HCT116 (cell line): ENCODE data around the gene ETS1.

Experiments used
- CBX3 ChIP-seq: IDR thresholded peaks from 2 replicates; pipeline ENCODE4 v1.6.1; 2012; ENCODE audit warnings: low read depth
- CEBPB ChIP-seq: IDR thresholded peaks from 2 replicates; pipeline ENCODE4 v1.6.1; 2012; ENCODE audit warnings: low read depth
- CTCF ChIP-seq, 3 experiments: fragments of 200-600 bp in 1 of 3; sonication (generic) in 1 of 3; IDR thresholded peaks in 2 of 3; conservative IDR thresholded peaks in 1 of 3; 2 replicates each; pipeline ENCODE4 v1.5.1; 2012 to 2017; ENCODE audit warnings: low read depth in 2 of 3, low read length in 2 of 3, antibody characterized with exemption in 1 of 3, borderline replicate concordance in 1 of 3, control low read depth in 1 of 3, mild to moderate bottlenecking in 1 of 3, mixed read lengths in 1 of 3, mixed run types in 1 of 3, moderate library complexity in 1 of 3; ENCODE audit not compliant: insufficient read depth in 1 of 3
- EGR1 ChIP-seq: IDR thresholded peaks from 2 replicates; pipeline ENCODE4 v1.6.1; 2012; ENCODE audit warnings: low read depth
- EZH2 ChIP-seq: fragments of 200-600 bp; sonication (generic); IDR thresholded peaks from 2 replicates; pipeline ENCODE4 v1.6.1; 2017; ENCODE audit warnings: antibody characterized with exemption, mixed run types
- EZH2phosphoT487 ChIP-seq: fragments of 200-600 bp; IDR thresholded peaks from 2 replicates; pipeline ENCODE4 v1.6.1; 2018; ENCODE audit warnings: antibody characterized with exemption, borderline replicate concordance
- POLR2A ChIP-seq: IDR thresholded peaks from 2 replicates; pipeline ENCODE4 v1.7.0; 2011; ENCODE audit warnings: borderline replicate concordance; ENCODE audit not compliant: insufficient read depth, insufficient read length; ENCODE audit errors: extremely low read depth
- POLR2AphosphoS5 ChIP-seq: IDR thresholded peaks from 2 replicates; pipeline ENCODE4 v1.6.1; 2011; ENCODE audit warnings: mild to moderate bottlenecking, low read depth, low read length, moderate library complexity
- RAD21 ChIP-seq: IDR thresholded peaks from 2 replicates; pipeline ENCODE4 v1.6.1; 2012; ENCODE audit warnings: low read depth, mild to moderate bottlenecking
- SP1 ChIP-seq: IDR thresholded peaks from 2 replicates; pipeline ENCODE4 v1.6.1; 2012; ENCODE audit warnings: low read depth
- SRF ChIP-seq: IDR thresholded peaks from 2 replicates; pipeline ENCODE4 v1.6.1; 2012; ENCODE audit warnings: low read depth
- ZBTB33 ChIP-seq: IDR thresholded peaks from 2 replicates; pipeline ENCODE4 v1.6.1; 2011; ENCODE audit warnings: mild to moderate bottlenecking, low read length, moderate library complexity; ENCODE audit not compliant: insufficient replicate concordance; ENCODE audit errors: extremely low read depth
- ZNF274 ChIP-seq: fragments of 200-500 bp; sonication (Bioruptor generic); IDR thresholded peaks from 2 replicates; pipeline ENCODE4 v1.6.1; 2014; ENCODE audit warnings: mild to moderate bottlenecking, low read depth, low read length, inconsistent platforms
- TF ChIP-seq, protein P1 (sequence below): IDR thresholded peaks from 2 replicates; pipeline ENCODE4 v1.6.1; 2012; ENCODE audit warnings: low read depth

DNA sequence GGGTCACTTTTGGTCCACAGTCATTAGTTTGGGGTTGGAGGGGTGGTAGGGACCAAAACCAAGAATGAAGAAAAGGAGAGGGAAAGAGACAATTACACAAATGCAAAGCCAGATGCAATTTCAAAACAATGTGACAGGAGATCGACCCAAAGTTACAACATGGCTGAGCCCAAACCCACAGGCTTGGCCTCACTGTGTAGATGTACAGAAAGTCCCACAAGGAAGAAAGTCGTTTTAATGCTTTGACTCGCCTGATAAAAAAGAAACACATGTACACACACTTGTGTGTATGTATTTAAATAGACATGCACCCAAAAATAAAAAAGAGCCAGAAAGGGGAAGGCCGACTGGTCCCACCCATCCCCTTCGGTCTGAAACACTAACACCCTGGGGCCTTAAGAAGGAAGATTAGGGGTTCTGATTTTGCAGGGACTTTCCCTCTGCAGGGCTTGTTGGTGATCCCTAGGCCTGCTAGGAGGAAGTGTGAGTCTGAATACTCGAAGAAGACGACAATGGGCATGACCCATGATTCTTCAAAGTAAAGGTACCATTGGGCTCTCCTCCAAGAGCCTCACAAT, 104.1 kb downstream of the ETS1 start:
- TF ChIP-seq, protein P1, sequence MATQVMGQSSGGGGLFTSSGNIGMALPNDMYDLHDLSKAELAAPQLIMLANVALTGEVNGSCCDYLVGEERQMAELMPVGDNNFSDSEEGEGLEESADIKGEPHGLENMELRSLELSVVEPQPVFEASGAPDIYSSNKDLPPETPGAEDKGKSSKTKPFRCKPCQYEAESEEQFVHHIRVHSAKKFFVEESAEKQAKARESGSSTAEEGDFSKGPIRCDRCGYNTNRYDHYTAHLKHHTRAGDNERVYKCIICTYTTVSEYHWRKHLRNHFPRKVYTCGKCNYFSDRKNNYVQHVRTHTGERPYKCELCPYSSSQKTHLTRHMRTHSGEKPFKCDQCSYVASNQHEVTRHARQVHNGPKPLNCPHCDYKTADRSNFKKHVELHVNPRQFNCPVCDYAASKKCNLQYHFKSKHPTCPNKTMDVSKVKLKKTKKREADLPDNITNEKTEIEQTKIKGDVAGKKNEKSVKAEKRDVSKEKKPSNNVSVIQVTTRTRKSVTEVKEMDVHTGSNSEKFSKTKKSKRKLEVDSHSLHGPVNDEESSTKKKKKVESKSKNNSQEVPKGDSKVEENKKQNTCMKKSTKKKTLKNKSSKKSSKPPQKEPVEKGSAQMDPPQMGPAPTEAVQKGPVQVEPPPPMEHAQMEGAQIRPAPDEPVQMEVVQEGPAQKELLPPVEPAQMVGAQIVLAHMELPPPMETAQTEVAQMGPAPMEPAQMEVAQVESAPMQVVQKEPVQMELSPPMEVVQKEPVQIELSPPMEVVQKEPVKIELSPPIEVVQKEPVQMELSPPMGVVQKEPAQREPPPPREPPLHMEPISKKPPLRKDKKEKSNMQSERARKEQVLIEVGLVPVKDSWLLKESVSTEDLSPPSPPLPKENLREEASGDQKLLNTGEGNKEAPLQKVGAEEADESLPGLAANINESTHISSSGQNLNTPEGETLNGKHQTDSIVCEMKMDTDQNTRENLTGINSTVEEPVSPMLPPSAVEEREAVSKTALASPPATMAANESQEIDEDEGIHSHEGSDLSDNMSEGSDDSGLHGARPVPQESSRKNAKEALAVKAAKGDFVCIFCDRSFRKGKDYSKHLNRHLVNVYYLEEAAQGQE, result no peak
- no peak for TF ChIP-seq ZNF274
- no peak for TF ChIP-seq POLR2A
- TF ChIP-seq CTCF (IDR thresholded peaks at IDR 0.05 in 2 of 3, conservative IDR thresholded peaks at IDR 0.05 in 1 of 3; ENCODE audit: borderline replicate concordance in 1 of 3, insufficient read depth in 1 of 3, low read depth in 2 of 3, low read length in 2 of 3), result no peak
- no peak for TF ChIP-seq POLR2AphosphoS5
- no peak for TF ChIP-seq SP1
- TF ChIP-seq CEBPB, result no peak
- TF ChIP-seq CBX3, result no peak
- no peak for TF ChIP-seq ZBTB33
- TF ChIP-seq EZH2, result no peak
- TF ChIP-seq RAD21, result no peak
- no peak for TF ChIP-seq SRF
- no peak for TF ChIP-seq EGR1
- TF ChIP-seq EZH2phosphoT487, result no peak
